Calu3 (cell line): Measurements from ENCODE around the gene DEPDC5. TPM values are rescaled to one million over a fixed set of nuclear protein-coding genes. Genes with fewer than 3 reads are reported as not detected.

ENCODE experiments used
- BruUV-seq: library from RNA; stranded (reverse); fragments of 400-500 nt; replicated peaks from 2 replicates; lab custom pipeline; 2021; lab: Mats Ljungman, UMichigan
- CTCF ChIA-PET: fragments of 300-600 bp; sonication (Branson Sonifier 250); formaldehyde crosslinking; loops from one replicate; lab custom pipeline; 2022; ENCODE audit warnings: antibody characterized with exemption; lab: Charles Lee
- DNase-seq: peaks from one replicate; pipeline ENCODE4 v3.0.0; 2022
- H3K27ac Mint-ChIP-seq: one replicate; pipeline ENCODE4 v1.8.0; 2022; ENCODE audit warnings: mixed read lengths; ENCODE audit not compliant: unreplicated experiment
- H3K27me3 Mint-ChIP-seq: one replicate; pipeline ENCODE4 v1.8.0; 2022; ENCODE audit warnings: mixed read lengths; ENCODE audit not compliant: unreplicated experiment
- H3K36me3 Mint-ChIP-seq: one replicate; pipeline ENCODE4 v1.8.0; 2022; ENCODE audit warnings: mild to moderate bottlenecking, moderate library complexity, mixed read lengths; ENCODE audit not compliant: insufficient read depth, unreplicated experiment
- H3K4me1 Mint-ChIP-seq: one replicate; pipeline ENCODE4 v1.8.0; 2022; ENCODE audit warnings: mild to moderate bottlenecking, low read depth, mixed read lengths; ENCODE audit not compliant: unreplicated experiment
- H3K4me3 Mint-ChIP-seq: one replicate; pipeline ENCODE4 v1.8.0; 2022; ENCODE audit warnings: mild to moderate bottlenecking, low read depth, moderate library complexity, mixed read lengths; ENCODE audit not compliant: unreplicated experiment
- H3K9me3 Mint-ChIP-seq: one replicate; pipeline ENCODE4 v1.8.0; 2022; ENCODE audit warnings: low read depth, mixed read lengths; ENCODE audit not compliant: unreplicated experiment
- intact Hi-C: fragments of 100-400 bp; cut with micrococcal nuclease; formaldehyde crosslinking; loops from one replicate; pipeline ENCODE4 v1.10.0; 2022; ENCODE audit not compliant: unreplicated experiment
- total RNA-seq: library from RNA; stranded (reverse); gene quantifications from 2 replicates; pipeline ENCODE4 v1.2.3, GENCODE V29; 2022
- TF ChIP-seq, protein P1 (sequence below): fragments of 200-600 bp; IDR thresholded peaks from one replicate; pipeline ENCODE4 v1.8.0; 2022; ENCODE audit warnings: antibody characterized with exemption; ENCODE audit not compliant: unreplicated experiment

The DEPDC5 gene
- total RNA-seq, 1 experiment from 2014 or later: 33.1 TPM

- no peaks in the 10 kb centered on the region for H3K4me1 Mint-ChIP-seq
- no peaks in the 10 kb centered on the region for H3K27me3 Mint-ChIP-seq
- no TSS peak for BruUV-seq
- intact Hi-C loops: no loop called here
- TF ChIP-seq, protein P1, sequence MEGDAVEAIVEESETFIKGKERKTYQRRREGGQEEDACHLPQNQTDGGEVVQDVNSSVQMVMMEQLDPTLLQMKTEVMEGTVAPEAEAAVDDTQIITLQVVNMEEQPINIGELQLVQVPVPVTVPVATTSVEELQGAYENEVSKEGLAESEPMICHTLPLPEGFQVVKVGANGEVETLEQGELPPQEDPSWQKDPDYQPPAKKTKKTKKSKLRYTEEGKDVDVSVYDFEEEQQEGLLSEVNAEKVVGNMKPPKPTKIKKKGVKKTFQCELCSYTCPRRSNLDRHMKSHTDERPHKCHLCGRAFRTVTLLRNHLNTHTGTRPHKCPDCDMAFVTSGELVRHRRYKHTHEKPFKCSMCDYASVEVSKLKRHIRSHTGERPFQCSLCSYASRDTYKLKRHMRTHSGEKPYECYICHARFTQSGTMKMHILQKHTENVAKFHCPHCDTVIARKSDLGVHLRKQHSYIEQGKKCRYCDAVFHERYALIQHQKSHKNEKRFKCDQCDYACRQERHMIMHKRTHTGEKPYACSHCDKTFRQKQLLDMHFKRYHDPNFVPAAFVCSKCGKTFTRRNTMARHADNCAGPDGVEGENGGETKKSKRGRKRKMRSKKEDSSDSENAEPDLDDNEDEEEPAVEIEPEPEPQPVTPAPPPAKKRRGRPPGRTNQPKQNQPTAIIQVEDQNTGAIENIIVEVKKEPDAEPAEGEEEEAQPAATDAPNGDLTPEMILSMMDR: no peak
- DNase-seq: no peak
- no peak overlapping the region for H3K4me3 Mint-ChIP-seq
- H3K9me3 Mint-ChIP-seq: no peaks in the 10 kb centered on the region
- peaks cover 13% of the 10 kb centered on the region for H3K36me3 Mint-ChIP-seq
- H3K27ac Mint-ChIP-seq: no peak overlapping the region
- CTCF ChIA-PET: interaction anchor here (0.6 to 0.7 kb wide), 2 partner anchors 71 to 215 kb away, joined by 3 to 4 read pairs; no protein-coding TSS in a partner anchor
Observed at GRCh38 chr22:31876156-31876920, 122.5 kb downstream of the DEPDC5 start.

- CTCF ChIA-PET: interaction anchor here (0.6 kb wide), 1 partner anchor 34 kb away, joined by 3 read pairs; no protein-coding TSS in a partner anchor
- DNase-seq: no peak
- H3K4me3 Mint-ChIP-seq: no peak overlapping the region
- H3K36me3 Mint-ChIP-seq: no peaks in the 10 kb centered on the region
- no peaks in the 10 kb centered on the region for H3K4me1 Mint-ChIP-seq
- H3K9me3 Mint-ChIP-seq: no peaks in the 10 kb centered on the region
- H3K27me3 Mint-ChIP-seq: no peaks in the 10 kb centered on the region
- no peak overlapping the region for H3K27ac Mint-ChIP-seq
- no TSS peak for BruUV-seq
- TF ChIP-seq, protein P1: no peak
- intact Hi-C loops: no loop called here
Observed at GRCh38 chr22:31879585-31879984, 125.8 kb downstream of the DEPDC5 start.

- Mint-ChIP-seq H3K27ac (no peak overlapping the region), H3K27me3 (no peaks in the 10 kb centered on the region), H3K4me3 (no peak overlapping the region), H3K36me3 (no peaks in the 10 kb centered on the region), H3K4me1 (no peaks in the 10 kb centered on the region), H3K9me3 (no peaks in the 10 kb centered on the region)
- intact Hi-C loops: no loop called here
- BruUV-seq: no TSS peak
- TF ChIP-seq, protein P1: no peak
- DNase-seq: no peak
- CTCF ChIA-PET: no interaction called here
Observed at GRCh38 chr22:31881200-31881599, 127.4 kb downstream of the DEPDC5 start.

DNA sequence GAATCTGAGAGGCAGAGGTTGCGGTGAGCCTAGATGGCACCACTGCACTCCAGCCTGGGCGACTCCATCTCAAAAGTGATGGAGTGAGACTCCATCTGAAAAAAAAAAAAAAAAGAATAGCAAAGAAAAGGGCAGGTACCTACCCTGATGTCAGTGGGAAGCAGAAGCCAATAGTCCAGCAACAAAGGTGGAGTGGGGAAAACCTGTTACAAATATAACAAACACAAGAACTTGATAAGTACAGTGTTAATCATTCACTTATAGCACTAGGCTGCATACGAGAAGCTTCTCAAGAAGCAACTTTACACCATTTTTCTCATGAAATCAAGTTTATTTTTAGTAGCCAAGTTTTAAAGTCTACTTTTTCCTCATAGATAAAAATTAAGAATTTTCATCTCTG lies 128.0 kb downstream of the DEPDC5 start:
- CTCF ChIA-PET: interaction anchor here (0.8 kb wide), 1 partner anchor 89 kb away, joined by 5 read pairs; no protein-coding TSS in a partner anchor
- no peak overlapping the region for H3K4me3 Mint-ChIP-seq
- no peaks in the 10 kb centered on the region for H3K9me3 Mint-ChIP-seq

More for the DNA sequence above, 128.0 kb downstream of the DEPDC5 start:
- H3K27ac Mint-ChIP-seq: no peak overlapping the region
- no TSS peak for BruUV-seq
- no peaks in the 10 kb centered on the region for H3K36me3 Mint-ChIP-seq
- no peak for DNase-seq
- intact Hi-C loops: no loop called here
- H3K27me3 Mint-ChIP-seq: no peaks in the 10 kb centered on the region
- TF ChIP-seq, protein P1: no peak
- H3K4me1 Mint-ChIP-seq: no peaks in the 10 kb centered on the region
